Middle frontal gyrus (tissue), 1 donor: Measurements from ENCODE around the gene EGLN2.
"Not testable (repeated sequence)": the region's sequence is repeated elsewhere in the genome, so short reads cannot be mapped to it uniquely, and the experiment has no call there.

Source experiments
- DNase-seq: peaks from one replicate; pipeline ENCODE4 v3.0.0-alpha.2; 2015; ENCODE audit warnings: low spot score; ENCODE audit errors: extremely low spot score

The EGLN2 gene

DNA sequence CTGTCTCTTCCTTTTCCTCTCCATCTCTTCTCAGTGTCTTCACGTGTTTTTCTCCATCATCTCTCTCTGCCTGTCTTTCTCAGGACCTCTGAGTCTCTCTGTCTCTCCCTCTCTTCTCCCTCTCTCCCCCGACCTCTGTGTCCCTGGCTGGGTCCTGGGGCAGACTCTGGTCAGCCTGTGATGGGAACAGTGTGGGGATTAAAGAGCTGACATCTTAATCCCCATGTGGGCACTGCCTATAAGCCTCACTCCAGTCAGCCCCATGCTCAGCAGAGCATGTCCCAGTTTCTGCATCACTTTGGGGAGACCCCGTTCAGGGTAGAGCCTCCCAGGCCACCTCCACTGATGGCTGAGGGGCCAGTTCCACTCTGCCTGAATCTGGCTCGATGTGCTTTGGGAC, 16.2 kb downstream of the EGLN2 start:
- no peak for DNase-seq

DNA sequence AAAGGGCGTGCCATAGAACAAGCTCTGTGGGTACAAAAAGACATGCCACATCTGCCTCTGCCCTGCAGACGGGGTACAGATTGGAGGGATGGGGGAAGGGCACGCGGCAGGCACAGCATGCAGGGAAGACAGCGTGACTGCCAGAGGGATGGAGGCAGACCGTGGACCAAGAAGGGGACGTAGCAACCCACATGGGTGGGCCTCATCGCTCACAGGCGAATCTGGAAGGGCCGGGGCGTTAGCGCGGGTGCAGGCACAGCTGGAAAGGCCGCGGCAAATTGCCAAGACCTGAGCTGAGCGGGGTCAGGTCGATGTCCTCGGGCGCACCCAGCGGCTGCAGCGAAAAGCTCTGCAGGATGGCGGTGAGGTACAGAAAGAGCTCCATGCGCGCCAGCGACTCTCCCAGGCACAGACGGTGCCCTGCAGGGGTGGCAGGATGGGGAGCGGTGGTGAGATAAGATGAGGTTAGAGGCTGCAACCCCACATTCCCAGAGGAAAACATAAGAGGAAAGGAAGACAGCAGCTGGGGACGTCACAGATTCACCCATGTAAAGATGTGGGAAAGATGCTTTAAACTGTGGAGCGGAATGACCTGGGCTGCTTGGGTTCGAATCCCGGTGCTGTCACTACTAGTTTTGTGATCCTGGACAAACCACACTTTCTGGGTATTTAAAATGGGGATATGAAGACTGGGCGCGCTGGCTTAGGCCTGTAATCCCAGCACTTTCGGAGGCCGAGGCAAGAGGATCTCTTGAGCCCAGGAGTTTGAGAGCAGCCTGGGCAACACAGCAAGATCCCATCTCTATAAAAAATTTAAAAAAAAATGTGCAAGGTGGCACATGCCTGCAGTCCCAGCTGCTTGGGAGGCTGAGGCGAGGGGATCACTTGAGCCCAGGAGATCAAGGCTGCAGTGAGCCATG, 19.7 kb downstream of the EGLN2 start:
- not testable (repeated sequence) for DNase-seq

DNA sequence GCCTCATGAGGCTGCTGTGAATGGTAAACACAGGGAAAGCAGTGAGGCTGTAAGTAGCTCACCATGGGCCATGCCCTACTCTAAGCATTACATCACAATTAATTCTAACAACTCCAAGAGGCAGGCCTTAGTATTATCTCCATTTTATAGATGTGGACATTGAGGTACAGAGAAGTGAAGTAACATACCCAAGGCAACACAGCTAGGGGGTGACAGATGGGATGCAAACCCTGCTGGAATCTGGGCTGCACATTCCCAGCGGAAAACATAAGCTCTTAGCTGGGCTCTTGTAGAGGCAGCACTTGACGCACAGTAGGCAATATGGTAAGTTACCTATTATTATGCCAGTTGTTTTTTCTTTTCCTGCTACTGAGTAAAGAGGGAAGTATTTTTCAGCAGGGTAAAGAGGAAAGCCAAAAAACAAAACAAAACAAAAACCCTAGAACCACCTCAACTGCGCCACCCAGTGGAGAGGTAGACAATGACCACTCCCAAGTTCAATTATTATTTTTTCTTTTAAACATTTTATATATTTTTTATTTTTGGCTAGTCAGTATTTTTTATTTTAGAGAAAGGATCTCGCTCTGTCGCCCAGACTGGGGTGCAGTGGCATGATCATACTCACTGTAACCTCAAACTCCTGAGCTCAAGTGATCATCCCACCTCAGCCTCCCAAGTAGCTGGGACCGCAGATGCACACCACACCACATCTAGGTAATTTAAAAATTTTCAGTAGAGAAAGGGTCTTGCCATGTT, 20.7 kb downstream of the EGLN2 start:
- DNase-seq, result not testable (repeated sequence)

DNA sequence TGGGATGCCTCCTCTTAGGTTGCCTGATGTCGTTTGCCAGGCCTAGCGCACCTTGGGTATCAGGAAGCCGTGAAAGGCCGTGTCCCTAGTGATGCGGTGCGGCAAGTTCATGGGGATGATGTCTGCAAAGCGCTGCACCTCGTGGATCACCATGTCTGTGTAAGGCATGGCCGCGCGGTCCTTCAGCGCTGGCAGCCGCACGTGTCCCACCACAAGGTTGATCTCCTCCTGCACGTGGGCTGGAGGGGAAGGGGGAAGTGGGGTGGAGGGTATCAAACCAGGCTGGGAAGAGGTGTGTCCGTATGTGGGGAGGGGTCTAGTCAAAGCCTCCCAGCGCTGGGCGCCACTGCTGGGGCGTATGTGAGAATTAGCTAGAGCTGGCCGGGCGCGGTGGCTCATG, 23.2 kb downstream of the EGLN2 start:
- no peak for DNase-seq

DNA sequence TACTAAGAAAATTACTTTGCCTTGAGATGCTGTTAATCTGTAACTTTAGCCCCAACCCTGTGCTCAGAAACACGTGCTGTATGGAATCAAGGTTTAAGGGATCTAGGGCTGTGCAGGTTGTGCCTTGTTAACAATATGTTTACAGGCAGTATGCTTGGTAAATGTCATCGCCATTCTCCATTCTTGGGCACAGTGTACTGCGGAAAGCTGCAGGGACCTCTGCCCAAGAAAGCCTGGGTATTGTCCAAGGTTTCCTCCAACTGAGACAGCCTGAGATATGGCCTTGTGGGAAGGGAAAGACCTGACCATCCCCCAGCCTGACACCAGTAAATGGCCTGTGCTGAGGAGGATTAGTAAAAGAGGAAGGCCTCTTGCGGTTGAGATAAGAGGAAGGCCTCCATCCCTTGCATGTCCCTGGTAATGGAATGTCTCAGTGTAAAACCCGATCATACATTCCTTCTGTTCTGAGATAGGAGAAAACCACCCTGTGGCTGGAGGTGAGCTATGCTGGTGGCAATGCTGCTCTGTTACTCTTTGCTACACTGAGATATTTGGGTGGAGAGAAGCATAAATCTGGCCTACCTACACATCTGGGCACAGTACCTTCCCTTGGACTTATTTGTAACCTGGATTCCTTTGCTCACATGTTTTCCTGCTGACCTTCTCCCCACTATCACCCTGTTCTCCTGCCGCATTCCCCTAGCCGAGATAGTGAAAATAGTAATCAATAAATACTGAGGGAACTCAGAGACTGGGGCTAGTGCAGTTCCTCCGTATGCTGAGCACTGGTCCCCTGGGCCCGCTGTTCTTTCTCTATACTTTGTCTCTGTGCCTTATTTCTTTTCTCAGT, 23.9 kb downstream of the EGLN2 start:
- not testable (repeated sequence) for DNase-seq

DNA sequence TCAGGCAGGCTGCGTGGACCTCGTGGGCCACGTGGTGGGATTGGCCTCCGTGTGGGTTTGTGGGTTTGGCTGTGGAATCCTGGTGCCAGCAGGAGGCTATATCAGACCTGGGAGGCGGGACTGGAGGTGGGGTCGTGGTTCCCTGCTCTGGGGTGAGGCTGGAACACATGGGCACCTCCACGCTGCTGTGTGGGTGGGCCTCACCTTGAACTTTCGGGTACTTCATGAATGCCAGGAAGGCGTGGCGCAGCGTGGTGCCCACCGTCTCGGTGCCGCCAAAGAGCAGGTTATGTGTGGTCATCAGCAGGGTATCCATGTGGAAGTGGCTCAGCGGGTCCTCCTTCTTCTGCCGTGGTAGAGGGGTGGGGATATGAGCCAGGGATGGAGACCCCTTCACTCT, 25.9 kb downstream of the EGLN2 start:
- not testable (repeated sequence) for DNase-seq

DNA sequence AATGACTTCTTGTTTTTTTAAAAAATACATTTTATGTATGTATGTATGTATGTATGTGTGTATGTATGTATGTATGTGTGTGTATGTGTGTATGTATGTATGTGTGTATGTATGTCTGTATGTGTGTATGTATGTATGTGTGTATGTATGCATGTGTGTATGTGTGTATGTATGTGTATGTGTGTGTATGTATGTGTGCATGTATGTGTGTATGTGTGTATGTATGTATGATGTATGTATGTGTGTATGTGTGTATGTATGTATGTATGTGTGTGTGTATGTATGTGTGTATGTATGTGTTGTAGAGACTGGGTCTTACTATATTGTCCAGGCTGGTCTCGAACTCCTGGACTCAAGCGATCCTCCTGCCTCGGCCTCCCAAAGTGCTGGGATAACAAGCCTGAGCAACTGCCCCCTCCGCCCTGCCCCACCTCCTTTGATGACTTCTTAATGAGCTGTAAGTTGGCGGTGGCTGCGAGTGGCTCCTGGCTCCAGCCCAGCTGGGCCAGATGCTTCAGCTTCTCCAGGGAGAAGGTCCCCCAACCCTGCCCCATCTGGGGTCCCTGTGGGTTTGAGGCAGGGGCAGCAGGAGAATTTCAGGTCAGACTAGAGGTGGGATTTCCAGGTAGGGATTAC, 26.6 kb downstream of the EGLN2 start:
- not testable (repeated sequence) for DNase-seq

DNA sequence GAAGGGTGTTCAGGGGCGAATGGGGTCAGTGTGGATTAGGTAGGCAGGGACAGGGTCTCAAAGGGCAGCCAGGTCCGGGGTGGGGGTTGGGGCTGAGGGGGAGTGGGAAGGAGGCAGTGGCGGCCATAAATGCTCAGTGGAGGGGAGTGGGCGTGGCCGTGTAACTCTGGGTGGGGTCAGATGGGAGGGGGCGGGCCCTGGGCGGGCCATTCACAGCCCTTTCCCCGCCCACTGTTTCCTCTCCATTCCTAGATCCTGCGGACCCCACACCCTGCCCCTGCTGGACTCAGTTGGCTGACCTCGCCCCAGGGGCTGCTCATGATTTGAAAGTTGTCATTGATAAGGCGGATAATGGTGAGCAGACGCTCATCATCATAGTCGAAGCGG, 27.3 kb downstream of the EGLN2 start:
- DNase-seq, result not testable (repeated sequence)

DNA sequence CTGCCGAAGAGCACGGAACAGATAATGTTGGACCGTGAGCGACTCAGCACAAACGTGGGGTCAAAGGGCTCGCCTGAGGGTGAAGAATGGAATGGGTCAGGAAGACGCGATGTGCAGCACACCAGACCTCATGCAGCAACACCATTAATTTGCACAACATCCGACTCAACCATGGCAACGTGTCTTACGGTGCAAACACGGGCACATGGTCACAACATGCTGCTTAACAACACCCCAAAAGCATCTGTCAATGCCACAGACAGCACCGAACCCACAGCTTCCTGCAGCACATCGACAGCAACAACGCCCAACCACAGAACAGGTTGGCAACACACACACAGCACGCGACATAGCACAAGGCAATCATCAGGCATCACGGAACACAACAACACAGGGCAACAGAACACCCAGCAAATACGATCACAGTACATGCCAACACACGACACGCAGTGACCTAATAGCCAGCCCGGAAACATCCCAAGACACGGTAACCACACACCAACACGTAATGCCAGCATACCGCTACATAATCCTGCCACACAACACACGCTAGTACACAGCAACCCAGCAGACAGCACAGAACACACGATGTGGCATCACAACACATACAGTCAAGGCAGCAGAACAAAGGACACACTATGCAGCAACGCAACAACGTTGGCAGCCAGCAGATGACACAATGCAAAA, 27.9 kb downstream of the EGLN2 start:
- DNase-seq, result not testable (repeated sequence)

DNA sequence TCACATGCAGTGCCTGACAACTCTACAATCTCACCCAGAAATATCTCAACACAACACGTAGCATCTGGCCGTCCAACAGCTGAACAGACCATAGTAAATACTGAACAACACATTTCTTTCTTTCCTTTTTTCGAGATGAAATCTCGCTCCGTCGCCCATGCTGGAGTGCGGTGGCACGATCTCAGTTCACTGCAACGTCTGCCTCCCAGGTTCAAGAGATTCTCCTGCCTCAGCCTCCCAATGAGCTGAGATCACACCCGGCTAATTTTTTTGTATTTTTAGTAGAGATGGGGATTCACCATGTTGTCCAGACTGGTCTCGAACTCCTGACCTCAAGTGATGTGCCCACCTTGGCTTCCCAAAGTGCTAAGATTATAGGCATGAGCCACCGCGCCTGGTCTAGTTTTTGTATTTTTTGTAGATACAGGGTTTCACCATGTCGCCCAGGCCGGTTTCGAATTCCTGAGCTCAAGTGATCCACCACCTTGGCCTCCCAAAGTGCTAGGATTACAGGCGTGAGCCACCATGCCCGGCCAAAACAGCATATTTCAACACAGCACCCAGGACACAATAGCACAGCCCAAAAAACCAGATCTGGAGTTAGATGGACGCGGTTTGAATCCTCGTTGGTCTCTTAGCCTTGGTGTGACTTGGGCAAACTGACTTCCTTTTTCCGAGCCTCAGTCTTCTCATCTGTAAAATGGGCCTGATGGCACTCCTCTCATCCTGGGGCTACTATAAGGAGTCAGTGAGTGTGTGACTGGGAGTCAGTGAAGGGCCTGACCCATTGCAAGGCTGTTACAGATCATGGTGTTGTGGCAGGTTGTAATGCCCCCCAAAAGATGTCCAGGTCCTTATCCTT, 28.6 kb downstream of the EGLN2 start:
- DNase-seq, result no peak

DNA sequence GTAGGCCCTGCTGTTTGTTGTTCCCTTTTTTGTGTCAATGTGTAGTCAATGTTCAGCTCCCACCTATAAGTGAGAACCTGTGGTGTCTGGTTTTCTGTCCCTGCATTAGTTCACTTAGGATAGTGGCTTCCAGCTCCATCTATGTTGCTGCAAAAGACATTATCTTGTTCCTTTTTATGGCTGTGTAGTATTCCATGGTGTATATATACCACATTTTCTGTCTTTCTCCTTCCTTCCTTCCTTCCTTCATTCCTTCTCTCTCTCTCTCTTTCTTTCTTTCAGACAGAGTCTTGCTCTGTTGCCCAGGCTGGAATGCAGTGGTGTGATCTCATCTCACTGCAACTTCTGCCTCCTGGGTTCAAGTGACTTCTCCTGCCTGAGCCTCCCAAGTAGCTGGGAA, 30.2 kb downstream of the EGLN2 start:
- no peak for DNase-seq

DNA sequence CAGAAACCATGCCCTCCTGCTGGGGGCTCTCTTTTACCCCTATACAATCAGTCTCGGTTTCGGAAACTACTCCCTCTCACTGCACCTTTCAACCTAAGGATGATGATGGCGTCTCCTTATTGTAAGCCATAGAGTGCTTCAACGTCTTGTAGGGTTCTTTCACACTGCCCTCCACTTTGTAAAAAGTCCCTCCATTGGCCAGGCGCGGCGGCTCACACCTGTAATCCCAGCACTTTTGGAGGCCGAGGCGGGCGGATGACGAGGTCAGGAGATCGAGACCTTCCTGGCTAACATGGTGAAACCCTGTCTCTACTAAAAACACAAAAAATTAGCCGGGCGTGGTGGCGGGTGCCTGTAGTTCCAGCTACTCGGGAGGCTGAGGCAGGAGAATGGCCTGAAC, 31.8 kb downstream of the EGLN2 start:
- not testable (repeated sequence) for DNase-seq

DNA sequence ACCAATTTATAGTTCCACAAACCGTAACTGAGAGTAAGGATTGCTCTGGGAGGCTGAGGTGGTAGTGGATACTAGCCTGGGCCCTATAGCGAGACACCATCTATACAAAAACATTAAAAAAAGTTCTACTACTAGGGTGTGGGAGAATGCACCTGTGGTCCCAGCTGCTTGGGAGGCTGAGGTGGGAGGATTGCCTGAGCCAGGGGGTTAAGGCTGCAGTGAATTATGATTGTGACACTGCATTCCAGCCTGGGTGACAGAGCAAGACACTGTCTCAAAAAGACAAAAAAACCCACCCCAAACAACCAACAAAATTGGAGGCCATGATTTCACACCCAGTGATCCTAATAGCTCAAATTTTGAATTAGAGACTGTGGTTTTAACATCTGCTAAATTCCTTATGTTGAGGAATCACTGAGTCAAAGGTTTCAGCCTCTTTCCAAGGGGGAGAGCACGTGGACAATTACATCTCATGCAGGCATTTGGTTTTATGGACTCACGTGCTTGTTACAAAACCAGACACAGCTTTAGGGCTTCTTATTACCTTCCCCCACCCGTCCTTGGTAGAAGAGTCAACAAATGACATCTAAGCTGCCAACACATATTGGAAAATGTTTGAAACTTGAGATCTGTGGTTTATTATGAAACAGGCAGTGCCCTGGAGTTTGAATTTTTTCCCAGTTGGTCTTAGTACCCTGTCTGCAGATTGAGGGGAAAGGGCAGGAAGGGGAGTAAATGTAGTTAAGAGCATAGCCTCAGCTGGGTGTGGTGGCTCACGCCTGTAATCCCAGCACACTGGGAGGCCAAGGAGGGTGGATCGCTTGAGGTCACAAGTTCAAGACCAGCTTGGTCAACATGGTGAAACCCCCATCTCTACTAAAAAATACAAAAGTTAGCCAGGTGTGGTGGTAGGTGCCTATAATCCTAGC, 32.8 kb downstream of the EGLN2 start:
- DNase-seq, result no peak

DNA sequence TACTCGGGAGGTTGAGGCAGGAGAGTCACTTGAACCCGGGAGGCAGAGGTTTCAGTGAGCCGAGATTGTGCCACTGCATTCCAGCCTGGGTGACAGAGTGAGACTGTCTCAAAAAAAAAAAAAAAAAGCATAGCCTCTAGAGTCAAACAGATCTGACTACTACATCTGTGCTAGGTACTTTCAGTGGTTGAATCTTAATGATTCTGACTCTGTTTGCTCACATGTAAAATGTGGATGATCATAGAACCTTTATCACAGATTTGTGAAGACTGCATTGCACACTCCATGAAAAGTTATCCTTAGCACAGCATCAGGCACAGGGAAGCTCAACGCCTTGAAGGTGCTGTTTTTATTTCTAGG, 33.4 kb downstream of the EGLN2 start:
- DNase-seq, result not testable (repeated sequence)

DNA sequence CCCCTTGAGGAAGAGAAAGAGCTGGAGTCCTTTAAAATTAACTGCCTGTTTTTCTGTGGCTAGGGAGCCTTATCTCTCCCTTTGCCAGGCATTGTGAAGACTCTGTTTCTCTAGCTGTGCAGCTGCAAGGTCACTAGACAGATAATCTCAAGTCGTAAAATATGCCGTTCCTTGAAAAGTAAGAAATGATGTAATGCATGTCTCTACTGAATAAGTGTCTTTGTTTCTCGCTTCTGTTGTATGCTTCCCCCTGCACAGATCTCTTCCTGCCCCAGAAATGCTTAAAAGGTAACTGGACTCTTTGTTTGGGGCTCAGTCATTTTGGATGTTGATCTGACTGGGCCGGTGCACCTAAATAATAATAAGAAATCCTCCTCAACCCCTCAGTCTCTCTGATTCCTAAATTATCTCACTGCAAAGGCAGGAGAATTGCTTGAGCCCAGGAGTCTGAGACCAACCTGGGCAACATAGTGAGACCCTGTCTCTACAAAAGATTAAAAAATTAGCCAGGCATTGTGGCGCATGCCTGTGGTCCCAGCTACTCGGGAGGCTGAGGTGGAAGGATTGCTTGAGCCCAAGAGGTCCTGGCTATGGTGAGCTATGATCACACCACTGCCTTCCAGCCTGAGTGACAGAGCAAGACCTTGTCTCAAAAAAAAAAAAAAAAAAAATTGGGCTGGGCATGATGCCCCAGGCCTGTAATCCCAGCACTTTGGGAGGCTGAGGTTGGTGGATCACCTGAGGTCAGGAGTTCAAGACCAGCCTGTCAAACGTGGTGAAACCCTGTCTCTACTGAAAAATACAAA, 34.9 kb downstream of the EGLN2 start:
- DNase-seq, result not testable (repeated sequence)

DNA sequence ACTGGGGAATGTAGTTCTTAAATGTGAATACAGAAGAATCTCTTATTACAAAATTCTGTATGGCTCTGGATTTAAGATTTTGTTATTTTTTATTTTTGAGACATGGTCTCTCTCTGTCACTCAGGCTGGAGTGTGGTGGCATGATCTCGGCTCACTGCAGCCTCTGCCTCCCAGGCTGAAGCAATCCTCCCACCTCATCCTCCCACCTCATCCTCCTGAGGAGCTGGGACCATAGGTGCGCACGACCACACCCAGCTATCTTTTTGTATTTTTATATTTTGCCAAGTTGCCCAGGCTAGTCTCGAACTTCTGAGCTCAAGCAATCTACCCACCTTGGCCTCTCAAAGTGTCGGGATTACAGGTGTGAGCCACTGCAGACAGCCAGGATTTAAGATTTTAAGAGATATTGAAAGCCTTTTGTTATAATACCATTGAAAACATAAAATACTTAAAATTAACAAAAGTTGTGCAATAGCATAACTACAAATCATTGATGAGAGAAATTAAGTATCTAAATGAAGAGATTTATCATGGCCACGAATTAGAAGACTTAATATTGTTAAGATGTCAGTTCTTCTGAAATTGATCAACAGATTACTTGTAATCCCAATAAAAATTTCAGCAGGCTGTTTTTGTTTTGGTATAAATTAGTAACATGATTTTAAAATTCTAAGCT, 37.9 kb downstream of the EGLN2 start:
- DNase-seq, result no peak

DNA sequence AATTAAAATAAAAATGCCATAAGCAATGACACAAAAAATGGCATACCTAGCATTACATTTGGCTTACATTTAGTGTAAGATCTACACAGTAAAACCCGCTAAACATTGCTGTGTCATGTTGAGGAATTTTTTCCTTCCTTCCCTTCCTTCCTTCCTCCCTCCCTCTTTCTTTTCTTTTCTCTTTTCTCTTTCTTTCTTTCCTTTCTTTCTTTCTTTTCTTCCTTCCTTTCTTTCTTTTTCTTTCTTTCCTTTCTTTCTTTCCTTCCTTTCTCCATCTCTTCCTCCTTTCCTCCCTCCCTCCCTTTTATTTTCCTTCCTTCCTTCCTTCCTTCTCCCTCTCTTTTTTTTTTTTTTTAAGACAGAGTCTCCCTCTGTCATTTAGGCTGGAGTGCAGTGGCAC, 39.5 kb downstream of the EGLN2 start:
- DNase-seq, result not testable (repeated sequence)
